CD8-positive, alpha-beta memory T cell (primary cell): ENCODE data around the gene GABRR3. TPM values are rescaled to one million over a fixed set of nuclear protein-coding genes. Genes with fewer than 3 reads are reported as not detected.

Source experiments
- CTCF ChIA-PET: fragments of 350-600 bp; sonication (Branson Sonifier 250); formaldehyde crosslinking; loops from one replicate; lab custom pipeline; 2021; ENCODE audit warnings: antibody characterized with exemption; lab: Charles Lee
- POLR2A ChIA-PET: fragments of 350-600 bp; sonication (Branson Sonifier 250); formaldehyde crosslinking; loops from one replicate; lab custom pipeline; 2021; ENCODE audit warnings: antibody characterized with exemption; lab: Charles Lee
- DNase-seq, 5 donors: peaks; one replicate each; pipeline versions ENCODE4 v3.0.0 to v3.0.0-alpha.2; 2020 to 2022; ENCODE audit warnings: mixed read lengths in 1 of 5
- H3K27ac ChIP-seq: one replicate; pipeline ENCODE4 v1.7.0; 2013; ENCODE audit warnings: low read depth, mild to moderate bottlenecking, low read length, moderate library complexity
- H3K27me3 ChIP-seq: 2 replicates; pipeline ENCODE4 v1.7.0; 2013; ENCODE audit warnings: low read length, mild to moderate bottlenecking; ENCODE audit not compliant: insufficient read depth, poor library complexity, severe bottlenecking
- H3K36me3 ChIP-seq: 2 replicates; pipeline ENCODE4 v1.7.0; 2013; ENCODE audit warnings: mild to moderate bottlenecking, low read length, moderate library complexity; ENCODE audit not compliant: insufficient read depth
- H3K4me1 ChIP-seq: 2 replicates; pipeline ENCODE4 v1.7.0; 2013; ENCODE audit warnings: mild to moderate bottlenecking, low read length, moderate library complexity; ENCODE audit not compliant: insufficient read depth
- H3K4me3 ChIP-seq: 2 replicates; pipeline ENCODE4 v1.7.0; 2013; ENCODE audit warnings: mild to moderate bottlenecking, low read length
- H3K9me3 ChIP-seq: 2 replicates; pipeline ENCODE4 v1.7.0; 2013; ENCODE audit warnings: mild to moderate bottlenecking, low read length
- H3K27ac Mint-ChIP-seq, 8 donors: one replicate each; pipeline ENCODE4 v1.8.0; 2020 to 2021; ENCODE audit warnings: mixed read lengths in 8 of 8, mild to moderate bottlenecking in 6 of 8, inconsistent platforms in 3 of 8, moderate library complexity in 3 of 8
- H3K27me3 Mint-ChIP-seq, 2 donors: one replicate each; pipeline ENCODE4 v1.8.0; 2020 to 2021; ENCODE audit warnings: mixed read lengths in 2 of 2, mild to moderate bottlenecking in 1 of 2, moderate library complexity in 1 of 2
- H3K36me3 Mint-ChIP-seq, 3 donors: one replicate each; pipeline ENCODE4 v1.8.0; 2020 to 2021; ENCODE audit warnings: mixed read lengths in 3 of 3, inconsistent platforms in 1 of 3, mild to moderate bottlenecking in 1 of 3
- H3K4me1 Mint-ChIP-seq, 3 donors: one replicate each; pipeline ENCODE4 v1.8.0; 2020 to 2021; ENCODE audit warnings: mixed read lengths in 3 of 3, inconsistent platforms in 1 of 3, mild to moderate bottlenecking in 1 of 3
- H3K4me3 Mint-ChIP-seq, 7 donors: one replicate each; pipeline ENCODE4 v1.8.0; 2020 to 2021; ENCODE audit warnings: mixed read lengths in 7 of 7, mild to moderate bottlenecking in 6 of 7, moderate library complexity in 4 of 7, inconsistent platforms in 2 of 7
- H3K9me3 Mint-ChIP-seq, 5 donors: one replicate each; pipeline ENCODE4 v1.8.0; 2020 to 2022; ENCODE audit warnings: mixed read lengths in 5 of 5, mild to moderate bottlenecking in 3 of 5, moderate library complexity in 2 of 5, inconsistent platforms in 1 of 5
- polyA plus RNA-seq: library from polyadenylated mRNA; unstranded; fragments of 300-500 nt; fragmentation: Illumina TruSeq; gene quantifications from one replicate; pipeline ENCODE4 v1.2.3, GENCODE V29; 2021
- total RNA-seq, 2 experiments: library from RNA; stranded (reverse); gene quantifications; one replicate each; pipeline ENCODE4 v1.2.3, GENCODE V29; 2021

GABRR3 gene
- total and polyA plus RNA-seq, 3 experiments from 2014 or later, result not detected

- CTCF ChIA-PET, result interaction anchor here (2.5 kb wide), 1 partner anchor 10 kb away, joined by 11 read pairs; no protein-coding TSS in a partner anchor
- Mint-ChIP-seq H3K9me3 (no peaks in the 10 kb centered on the region), H3K36me3 (no peaks in the 10 kb centered on the region), H3K27me3 (peaks cover 16 to 50% of the 10 kb centered on the region in 2 donors), H3K4me3 (no peak overlapping the region), H3K27ac (no peak overlapping the region), H3K4me1 (no peaks in the 10 kb centered on the region)
- no peaks in the 10 kb centered on the region for H3K4me1 ChIP-seq
- no peak for DNase-seq
- POLR2A ChIA-PET, result no interaction called here
- H3K4me3 ChIP-seq, result no peak overlapping the region
- H3K27me3 ChIP-seq, result no peaks in the 10 kb centered on the region
- H3K9me3 ChIP-seq, result no peaks in the 10 kb centered on the region
- no peaks in the 10 kb centered on the region for H3K36me3 ChIP-seq
- no peak overlapping the region for H3K27ac ChIP-seq
Observed at GRCh38 chr3:98048586-98048985, 13.5 kb upstream of the GABRR3 start.

DNA sequence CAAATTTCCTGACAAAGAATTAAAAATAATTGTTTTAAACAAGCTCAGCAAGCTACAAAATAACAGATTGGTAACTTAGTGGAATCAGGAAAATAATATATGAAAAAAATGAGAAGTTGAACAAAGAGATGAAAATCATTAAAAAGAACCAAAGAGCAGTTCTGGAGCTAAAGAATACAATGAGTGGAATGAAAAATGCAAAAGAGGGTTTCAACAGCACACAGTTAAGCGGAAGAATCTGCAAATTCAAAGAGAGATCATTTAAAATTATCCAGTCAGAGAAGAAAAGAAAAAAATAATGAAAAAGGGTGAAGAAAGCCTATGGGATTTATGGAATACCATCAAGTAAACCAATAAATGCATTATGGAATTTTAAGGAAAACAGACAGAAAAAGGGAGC, 6.2 kb upstream of the GABRR3 start:
- H3K27ac Mint-ChIP-seq, result no peak overlapping the region
- no peak overlapping the region for H3K4me3 Mint-ChIP-seq

DNA sequence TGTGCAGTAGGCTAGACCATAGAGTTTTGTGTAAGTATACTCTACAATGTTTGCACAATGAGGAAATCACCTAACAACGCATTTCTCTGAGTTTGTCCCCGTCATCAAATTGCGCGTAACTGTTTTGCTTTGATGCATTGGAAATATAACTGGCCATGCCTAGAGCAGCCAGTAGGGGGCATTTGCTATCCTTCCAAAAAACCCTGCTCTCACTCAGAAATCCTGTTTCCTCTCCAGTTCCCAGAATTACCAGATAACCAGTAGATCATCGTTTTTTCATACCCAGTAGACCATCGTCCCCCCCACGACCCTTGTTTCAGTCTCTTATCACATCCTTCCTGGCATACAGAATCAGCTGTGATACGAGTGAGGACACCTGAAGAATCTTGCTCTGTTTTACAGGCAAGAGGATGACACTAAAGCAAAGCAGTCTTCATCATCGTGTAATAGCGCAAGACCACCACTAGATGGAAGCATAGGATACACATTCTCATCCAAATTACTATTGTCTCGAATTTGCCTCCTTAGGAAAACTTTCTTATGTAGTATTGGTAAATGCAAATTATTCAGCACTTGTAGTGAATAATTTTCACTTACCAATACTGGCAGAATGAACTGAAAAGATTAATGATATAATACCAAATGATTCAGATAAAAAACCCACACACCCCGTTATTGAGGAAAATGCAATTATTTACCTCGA, 4.4 kb upstream of the GABRR3 start:
- DNase-seq, result peak; percentile 44 to 86 (median 75)
- no peaks in the 10 kb centered on the region for H3K9me3 ChIP-seq
- ChIA-PET CTCF (interaction anchor here (0.6 to 3.5 kb wide), 17 partner anchors 8 to 776 kb away, joined by 3 to 14 read pairs (median 5); no protein-coding TSS in a partner anchor), POLR2A (no interaction called here)
- H3K27ac Mint-ChIP-seq, result peak overlapping the region; percentile 64 to 98 (median 92)
- H3K27ac ChIP-seq, result no peak overlapping the region
- peaks cover 9 to 30% of the 10 kb centered on the region in 2 donors for H3K27me3 Mint-ChIP-seq
- H3K36me3 Mint-ChIP-seq, result peaks cover 0 to 7% (median 0%) of the 10 kb centered on the region in 3 donors
- H3K4me3 ChIP-seq, result peak overlapping the region; percentile 62
- H3K4me1 ChIP-seq, result no peaks in the 10 kb centered on the region
- H3K27me3 ChIP-seq, result no peaks in the 10 kb centered on the region
- H3K36me3 ChIP-seq, result no peaks in the 10 kb centered on the region
- peaks cover 0 to 8% (median 7%) of the 10 kb centered on the region in 3 donors for H3K4me1 Mint-ChIP-seq
- peak overlapping the region; percentile 60 to 92 (median 87) for H3K4me3 Mint-ChIP-seq
- H3K9me3 Mint-ChIP-seq, result peaks cover 0 to 9% (median 6%) of the 10 kb centered on the region in 5 donors

More for the DNA sequence above, 6.2 kb upstream of the GABRR3 start:
- ChIA-PET CTCF (interaction anchor here (2.8 to 3.5 kb wide), 2 partner anchors 288 to 561 kb away, joined by 8 to 14 read pairs; no protein-coding TSS in a partner anchor), POLR2A (no interaction called here)
- H3K27me3 Mint-ChIP-seq, result peaks cover 12 to 33% of the 10 kb centered on the region in 2 donors
- H3K9me3 Mint-ChIP-seq, result peaks cover 0 to 9% (median 6%) of the 10 kb centered on the region in 5 donors
- Histone ChIP-seq H3K36me3 (no peaks in the 10 kb centered on the region), H3K4me1 (no peaks in the 10 kb centered on the region), H3K27ac (no peak overlapping the region), H3K4me3 (no peak overlapping the region), H3K27me3 (no peaks in the 10 kb centered on the region), H3K9me3 (no peaks in the 10 kb centered on the region)
- peaks cover 0 to 7% (median 0%) of the 10 kb centered on the region in 3 donors for H3K36me3 Mint-ChIP-seq
- H3K4me1 Mint-ChIP-seq, result peaks cover 0 to 8% (median 7%) of the 10 kb centered on the region in 3 donors
- DNase-seq, result no peak

DNA sequence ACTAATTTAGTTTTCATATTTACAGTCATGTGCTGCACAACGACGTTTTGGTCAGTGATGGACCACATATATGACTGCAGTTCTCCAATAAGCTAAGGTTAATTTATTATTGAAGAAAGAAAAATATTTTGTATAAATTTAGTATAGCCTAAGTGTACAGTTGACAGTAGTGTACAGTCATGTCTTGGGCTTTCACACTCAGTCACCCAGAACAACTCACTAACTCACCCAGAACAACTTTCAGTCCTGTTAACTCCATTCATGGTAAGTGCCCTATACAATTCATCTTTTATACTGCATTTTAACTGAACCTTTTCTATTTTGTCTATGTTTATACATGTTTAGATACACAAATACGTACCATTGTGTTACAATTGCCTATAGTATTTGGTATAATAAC, 3.8 kb upstream of the GABRR3 start:
- H3K36me3 ChIP-seq, result no peaks in the 10 kb centered on the region
- ChIA-PET CTCF (interaction anchor here (0.8 to 3.5 kb wide), 16 partner anchors 9 to 776 kb away, joined by 3 to 14 read pairs (median 5); no protein-coding TSS in a partner anchor), POLR2A (no interaction called here)
- no peak overlapping the region for H3K4me3 ChIP-seq
- peaks cover 0 to 8% (median 7%) of the 10 kb centered on the region in 3 donors for H3K4me1 Mint-ChIP-seq
- no peak overlapping the region for H3K27ac ChIP-seq
- no peaks in the 10 kb centered on the region for H3K9me3 ChIP-seq
- peak overlapping the region in 1 of 7 donors; percentile 84 for H3K4me3 Mint-ChIP-seq
- no peaks in the 10 kb centered on the region for H3K4me1 ChIP-seq
- DNase-seq, result no peak
- peaks cover 9 to 34% of the 10 kb centered on the region in 2 donors for H3K27me3 Mint-ChIP-seq
- peaks cover 0 to 9% (median 6%) of the 10 kb centered on the region in 5 donors for H3K9me3 Mint-ChIP-seq
- H3K36me3 Mint-ChIP-seq, result peaks cover 0 to 7% (median 0%) of the 10 kb centered on the region in 3 donors
- H3K27ac Mint-ChIP-seq, result peak overlapping the region in 6 of 8 donors; percentile 39 to 95 (median 81)
- H3K27me3 ChIP-seq, result no peaks in the 10 kb centered on the region

DNA sequence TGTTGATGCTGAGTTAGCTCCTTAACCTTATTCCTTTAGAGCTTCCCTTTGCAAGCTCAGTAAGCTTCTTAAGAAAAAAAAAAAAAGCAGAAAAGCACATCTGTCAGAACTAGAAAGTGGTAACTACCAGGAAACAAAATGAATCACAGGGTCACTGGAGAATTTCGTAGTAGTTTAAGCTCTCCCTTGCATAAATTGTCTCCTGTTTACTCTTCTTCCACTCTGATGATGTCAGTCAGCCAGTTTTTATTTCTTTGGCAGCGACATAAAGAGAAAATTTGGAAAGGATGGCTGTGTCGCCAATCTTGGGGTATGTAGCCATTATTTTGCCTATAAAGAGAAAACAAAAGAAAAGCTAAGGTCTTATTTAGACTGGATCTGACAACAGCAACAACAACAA, 3.2 kb upstream of the GABRR3 start:
- Histone ChIP-seq H3K4me3 (no peak overlapping the region), H3K27ac (no peak overlapping the region), H3K36me3 (no peaks in the 10 kb centered on the region), H3K4me1 (no peaks in the 10 kb centered on the region), H3K27me3 (no peaks in the 10 kb centered on the region), H3K9me3 (no peaks in the 10 kb centered on the region)
- peaks cover 0 to 7% (median 0%) of the 10 kb centered on the region in 3 donors for H3K36me3 Mint-ChIP-seq
- no peak overlapping the region for H3K4me3 Mint-ChIP-seq
- peaks cover 0 to 8% (median 7%) of the 10 kb centered on the region in 3 donors for H3K4me1 Mint-ChIP-seq
- peaks cover 0 to 9% (median 6%) of the 10 kb centered on the region in 5 donors for H3K9me3 Mint-ChIP-seq
- DNase-seq, result no peak
- peaks cover 9 to 38% of the 10 kb centered on the region in 2 donors for H3K27me3 Mint-ChIP-seq
- POLR2A ChIA-PET, result no interaction called here
- peak overlapping the region in 1 of 8 donors; percentile 40 for H3K27ac Mint-ChIP-seq
- CTCF ChIA-PET, result interaction anchor here (0.8 to 3.3 kb wide), 7 partner anchors 10 to 1714 kb away, joined by 3 to 11 read pairs (median 5); no protein-coding TSS in a partner anchor

GRCh38 chr3:98034486-98034885, 629 bp downstream of the GABRR3 start:
- H3K9me3 ChIP-seq, result no peaks in the 10 kb centered on the region
- no peaks in the 10 kb centered on the region for H3K36me3 ChIP-seq
- CTCF ChIA-PET, result no interaction called here
- POLR2A ChIA-PET, result no interaction called here
- Mint-ChIP-seq H3K27me3 (peaks cover 4 to 36% of the 10 kb centered on the region in 2 donors), H3K4me3 (no peak overlapping the region), H3K9me3 (no peaks in the 10 kb centered on the region), H3K27ac (no peak overlapping the region), H3K36me3 (no peaks in the 10 kb centered on the region), H3K4me1 (peaks cover under 1 to 8% (median 7%) of the 10 kb centered on the region in 3 donors)
- H3K27ac ChIP-seq, result no peak overlapping the region
- H3K4me3 ChIP-seq, result no peak overlapping the region
- no peaks in the 10 kb centered on the region for H3K27me3 ChIP-seq
- peaks cover 2% of the 10 kb centered on the region for H3K4me1 ChIP-seq
- no peak for DNase-seq

GRCh38 chr3:98034036-98034435, 1.1 kb downstream of the GABRR3 start:
- Mint-ChIP-seq H3K36me3 (no peaks in the 10 kb centered on the region), H3K27me3 (peaks cover 4 to 36% of the 10 kb centered on the region in 2 donors), H3K27ac (no peak overlapping the region), H3K4me1 (peaks cover 5 to 8% (median 7%) of the 10 kb centered on the region in 3 donors), H3K9me3 (no peaks in the 10 kb centered on the region), H3K4me3 (no peak overlapping the region)
- H3K27ac ChIP-seq, result no peak overlapping the region
- peaks cover 5% of the 10 kb centered on the region for H3K4me1 ChIP-seq
- no peaks in the 10 kb centered on the region for H3K36me3 ChIP-seq
- H3K9me3 ChIP-seq, result no peaks in the 10 kb centered on the region
- no peak overlapping the region for H3K4me3 ChIP-seq
- DNase-seq, result no peak
- ChIA-PET POLR2A (no interaction called here), CTCF (no interaction called here)
- H3K27me3 ChIP-seq, result no peaks in the 10 kb centered on the region

DNA sequence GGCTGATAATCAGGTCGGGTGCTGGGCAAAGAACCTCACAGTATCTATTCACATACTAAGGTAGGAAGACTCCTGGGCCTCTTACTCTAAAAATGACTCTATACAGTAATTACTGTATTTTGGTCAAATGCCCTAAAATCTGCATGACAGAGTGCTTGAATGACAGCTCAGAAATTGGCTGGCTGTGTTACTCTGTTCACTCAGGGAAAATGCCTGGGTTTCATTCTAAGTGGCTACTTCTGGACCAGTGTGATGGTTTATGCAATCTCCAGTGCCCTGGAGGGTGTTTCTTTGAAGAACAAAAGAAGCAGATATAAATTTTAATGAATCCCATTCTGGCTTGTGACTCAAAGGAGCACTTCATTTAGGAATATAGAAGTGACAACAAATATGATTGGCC, 2.2 kb downstream of the GABRR3 start:
- CTCF ChIA-PET, result interaction anchor here (0.8 kb wide), 1 partner anchor 9 kb away, joined by 4 read pairs; no protein-coding TSS in a partner anchor
- no peaks in the 10 kb centered on the region for H3K9me3 ChIP-seq
- Mint-ChIP-seq H3K27me3 (peaks cover 4 to 34% of the 10 kb centered on the region in 2 donors), H3K4me3 (no peak overlapping the region), H3K27ac (no peak overlapping the region), H3K9me3 (no peaks in the 10 kb centered on the region), H3K36me3 (no peaks in the 10 kb centered on the region), H3K4me1 (peaks cover 12 to 15% (median 14%) of the 10 kb centered on the region in 3 donors)
- H3K4me1 ChIP-seq, result peaks cover 5% of the 10 kb centered on the region
- H3K27me3 ChIP-seq, result no peaks in the 10 kb centered on the region
- no peaks in the 10 kb centered on the region for H3K36me3 ChIP-seq
- no peak for DNase-seq
- no peak overlapping the region for H3K4me3 ChIP-seq
- H3K27ac ChIP-seq, result no peak overlapping the region
- POLR2A ChIA-PET, result no interaction called here
